ENCODE results near the gene PCDHB10. TPM values are rescaled to one million over a fixed set of nuclear protein-coding genes. Genes with fewer than 3 reads are reported as not detected.
A peak's percentile ranks its signal among the peaks of the same experiment; 100 is the strongest.
"Not testable (repeated sequence)": the region's sequence is repeated elsewhere in the genome, so short reads cannot be mapped to it uniquely, and the experiment has no call there.

The PCDHB10 gene
- total and polyA plus RNA-seq, 10 of the 15 experiments (the other 5 are each of a cell fraction or from before 2014, with no cell fraction given) = 0.01 to 0.06 TPM; not detected in 8

DNA sequence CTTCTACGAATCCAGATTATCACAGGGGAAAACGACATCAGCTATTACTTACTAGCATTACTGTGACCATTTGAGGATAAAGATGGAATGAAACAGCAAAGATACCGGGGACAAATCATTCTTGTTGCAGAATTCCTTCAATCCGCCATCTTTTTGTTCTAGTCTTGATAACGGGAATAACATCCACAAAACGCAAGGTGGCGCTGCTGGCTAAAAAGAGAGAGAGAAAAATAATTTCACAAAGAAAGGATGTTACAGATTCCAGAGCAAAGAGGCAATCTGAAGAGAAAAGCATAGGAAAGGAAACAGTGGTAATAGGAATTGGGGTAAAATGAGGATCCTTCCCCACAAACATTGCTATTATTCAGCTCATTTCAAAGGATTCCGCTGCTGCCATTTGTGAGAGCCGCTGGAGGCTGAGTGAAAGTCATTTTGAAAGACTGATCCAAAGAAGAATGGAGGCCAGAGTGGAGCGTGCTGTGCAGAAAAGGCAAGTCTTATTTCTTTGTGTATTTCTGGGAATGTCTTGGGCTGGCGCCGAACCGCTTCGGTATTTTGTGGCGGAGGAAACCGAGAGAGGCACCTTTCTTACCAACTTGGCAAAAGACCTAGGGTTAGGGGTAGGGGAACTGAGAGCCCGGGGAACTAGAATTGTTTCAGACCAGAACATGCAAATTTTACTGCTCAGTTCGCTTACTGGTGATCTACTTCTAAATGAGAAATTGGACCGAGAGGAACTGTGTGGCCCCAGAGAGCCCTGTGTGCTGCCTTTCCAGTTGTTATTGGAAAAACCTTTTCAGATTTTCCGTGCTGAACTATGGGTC lies 19.6 kb upstream of the PCDHB10 start, which contains the start of gene PCDHB7:
TSS of gene PCDHB7 (plus strand) at position 264 of the 824 bp plus-strand sequence. CDS start at position 456, 192 bp downstream.
- Histone ChIP-seq H3K79me2 (ENCODE audit: control insufficient read depth, insufficient read depth, low read length) (no peaks in the 10 kb centered on the region), H3K27me3 (replicated peaks in 1 of 2; ENCODE audit: control insufficient read depth in 2 of 2, insufficient read depth in 2 of 2, low read length in 1 of 2) (no peaks in the 10 kb centered on the region), H3K9me3 (replicated peaks; ENCODE audit: control insufficient read depth, insufficient read depth, low read length) (no peaks in the 10 kb centered on the region; the same call in 2 of the 3 replicates), H3K9ac (ENCODE audit: control insufficient read depth, insufficient read depth, low read length) (no peak within 1 kb of the TSS), H3K4me1 (ENCODE audit: control insufficient read depth, insufficient read depth, low read length) (no peaks in the 10 kb centered on the region), H2AFZ (ENCODE audit: control insufficient read depth, low read depth, low read length) (no peak within 1 kb of the TSS), H3K27ac (ENCODE audit: control insufficient read depth, insufficient read depth) (no peak within 1 kb of the TSS), H3K4me2 (ENCODE audit: control insufficient read depth, insufficient read depth) (no peak within 1 kb of the TSS), H4K20me1 (ENCODE audit: control insufficient read depth, insufficient read depth) (no peaks in the 10 kb centered on the region), H3K36me3 (ENCODE audit: control insufficient read depth in 2 of 2, insufficient read depth in 2 of 2, low read length in 1 of 2) (no peaks in the 10 kb centered on the region), H3K4me3 (no peak within 1 kb of the TSS)
- RAD21 ChIA-PET (ENCODE audit: unreplicated experiment) = no interaction called here
- POLR2A ChIA-PET = no interaction called here
- no peak for TF ChIP-seq IKZF1 (conservative IDR thresholded peaks at IDR 0.05)
- TF ChIP-seq, protein P1, sequence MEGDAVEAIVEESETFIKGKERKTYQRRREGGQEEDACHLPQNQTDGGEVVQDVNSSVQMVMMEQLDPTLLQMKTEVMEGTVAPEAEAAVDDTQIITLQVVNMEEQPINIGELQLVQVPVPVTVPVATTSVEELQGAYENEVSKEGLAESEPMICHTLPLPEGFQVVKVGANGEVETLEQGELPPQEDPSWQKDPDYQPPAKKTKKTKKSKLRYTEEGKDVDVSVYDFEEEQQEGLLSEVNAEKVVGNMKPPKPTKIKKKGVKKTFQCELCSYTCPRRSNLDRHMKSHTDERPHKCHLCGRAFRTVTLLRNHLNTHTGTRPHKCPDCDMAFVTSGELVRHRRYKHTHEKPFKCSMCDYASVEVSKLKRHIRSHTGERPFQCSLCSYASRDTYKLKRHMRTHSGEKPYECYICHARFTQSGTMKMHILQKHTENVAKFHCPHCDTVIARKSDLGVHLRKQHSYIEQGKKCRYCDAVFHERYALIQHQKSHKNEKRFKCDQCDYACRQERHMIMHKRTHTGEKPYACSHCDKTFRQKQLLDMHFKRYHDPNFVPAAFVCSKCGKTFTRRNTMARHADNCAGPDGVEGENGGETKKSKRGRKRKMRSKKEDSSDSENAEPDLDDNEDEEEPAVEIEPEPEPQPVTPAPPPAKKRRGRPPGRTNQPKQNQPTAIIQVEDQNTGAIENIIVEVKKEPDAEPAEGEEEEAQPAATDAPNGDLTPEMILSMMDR (IDR thresholded peaks at IDR 0.05 in 2 of 3, conservative IDR thresholded peaks at IDR 0.05 in 1 of 3; ENCODE audit: control insufficient read depth in 2 of 3, extremely low read depth in 1 of 3, insufficient read depth in 1 of 3, low read depth in 3 of 3, low read length in 3 of 3) = peak in 2 of 3 experiments; percentile 7 to 31; a peak in 1 of 6 replicates
- peak; percentile 35; the same call in 1 of the 2 replicates for TF ChIP-seq RAD21 (IDR thresholded peaks at IDR 0.05; ENCODE audit: insufficient read depth, low read depth, low read length)
- no peak for TF ChIP-seq DPF2 (IDR thresholded peaks at IDR 0.05)
- TF ChIP-seq EZH2 (IDR thresholded peaks at IDR 0.05; ENCODE audit: borderline replicate concordance, control insufficient read depth, low read depth, low read length) = no peak
- no peak for TF ChIP-seq CBX3 (IDR thresholded peaks at IDR 0.05; ENCODE audit: borderline replicate concordance, low read depth)
- TF ChIP-seq, protein P2, sequence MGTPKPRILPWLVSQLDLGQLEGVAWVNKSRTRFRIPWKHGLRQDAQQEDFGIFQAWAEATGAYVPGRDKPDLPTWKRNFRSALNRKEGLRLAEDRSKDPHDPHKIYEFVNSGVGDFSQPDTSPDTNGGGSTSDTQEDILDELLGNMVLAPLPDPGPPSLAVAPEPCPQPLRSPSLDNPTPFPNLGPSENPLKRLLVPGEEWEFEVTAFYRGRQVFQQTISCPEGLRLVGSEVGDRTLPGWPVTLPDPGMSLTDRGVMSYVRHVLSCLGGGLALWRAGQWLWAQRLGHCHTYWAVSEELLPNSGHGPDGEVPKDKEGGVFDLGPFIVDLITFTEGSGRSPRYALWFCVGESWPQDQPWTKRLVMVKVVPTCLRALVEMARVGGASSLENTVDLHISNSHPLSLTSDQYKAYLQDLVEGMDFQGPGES (IDR thresholded peaks at IDR 0.05) = no peak
- TF ChIP-seq CHD2 (IDR thresholded peaks at IDR 0.05; ENCODE audit: borderline replicate concordance, low read depth, low read length) = no peak
- in situ Hi-C loops (cut with MboI) = no loop called here
- ATAC-seq (no peak), DNase-seq (ENCODE audit: low read depth, low spot score) (no peak), FAIRE-seq (no peak)
- SMC1A ChIA-PET (ENCODE audit: uncharacterized antibody, unreplicated experiment) = no interaction called here
- BruUV-seq (replicated peaks) = no TSS peak
- CTCF ChIA-PET = no interaction called here
- 34% methylated on average over 20 of the region's 20 CpGs for WGBS (ENCODE audit: insufficient coverage, insufficient replicate concordance, low lambda C conversion rate, missing lambda C conversion rate)
- intact Hi-C loops (cut with micrococcal nuclease; ENCODE audit: unreplicated experiment) = no loop called here

DNA sequence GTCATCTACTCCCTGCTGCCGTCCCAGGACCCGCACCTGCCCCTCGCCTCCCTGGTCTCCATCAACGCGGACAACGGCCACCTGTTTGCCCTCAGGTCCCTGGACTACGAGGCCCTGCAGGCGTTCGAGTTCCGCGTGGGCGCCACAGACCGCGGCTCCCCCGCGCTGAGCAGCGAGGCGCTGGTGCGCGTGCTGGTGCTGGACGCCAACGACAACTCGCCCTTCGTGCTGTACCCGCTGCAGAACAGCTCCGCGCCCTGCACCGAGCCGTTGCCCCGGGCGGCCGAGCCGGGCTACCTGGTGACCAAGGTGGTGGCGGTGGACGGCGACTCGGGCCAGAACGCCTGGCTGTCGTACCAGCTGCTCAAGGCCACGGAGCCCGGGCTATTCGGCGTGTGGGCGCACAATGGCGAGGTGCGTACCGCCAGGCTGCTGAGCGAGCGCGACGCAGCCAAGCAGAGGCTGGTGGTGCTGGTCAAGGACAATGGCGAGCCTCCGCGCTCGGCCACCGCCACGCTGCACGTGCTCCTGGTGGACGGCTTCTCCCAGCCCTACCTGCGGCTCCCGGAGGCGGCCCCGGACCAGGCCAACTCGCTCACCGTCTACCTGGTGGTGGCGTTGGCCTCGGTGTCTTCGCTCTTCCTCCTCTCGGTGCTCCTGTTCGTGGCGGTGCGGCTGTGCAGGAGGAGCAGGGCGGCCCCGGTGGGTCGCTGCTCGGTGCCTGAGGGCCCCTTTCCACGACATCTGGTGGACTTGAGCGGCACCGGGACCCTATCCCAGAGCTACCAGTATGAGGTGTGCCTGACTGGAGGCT lies 17.7 kb upstream of the PCDHB10 start:
- POLR2A ChIA-PET; H3K4me3 ChIP-seq; H3K9me3 ChIP-seq (replicated peaks; ENCODE audit: control insufficient read depth, insufficient read depth, low read length); DNase-seq (ENCODE audit: low read depth, low spot score); H3K4me1 ChIP-seq (ENCODE audit: control insufficient read depth, insufficient read depth, low read length); SMC1A ChIA-PET (ENCODE audit: uncharacterized antibody, unreplicated experiment); H3K27me3 ChIP-seq (replicated peaks in 1 of 2; ENCODE audit: control insufficient read depth in 2 of 2, insufficient read depth in 2 of 2, low read length in 1 of 2); H2AFZ ChIP-seq (ENCODE audit: control insufficient read depth, low read depth, low read length); CTCF ChIA-PET; RAD21 ChIA-PET (ENCODE audit: unreplicated experiment); H3K79me2 ChIP-seq (ENCODE audit: control insufficient read depth, insufficient read depth, low read length); ATAC-seq; H3K36me3 ChIP-seq (ENCODE audit: control insufficient read depth in 2 of 2, insufficient read depth in 2 of 2, low read length in 1 of 2); intact Hi-C loops (cut with micrococcal nuclease; ENCODE audit: unreplicated experiment); H3K4me2 ChIP-seq (ENCODE audit: control insufficient read depth, insufficient read depth); FAIRE-seq; H4K20me1 ChIP-seq (ENCODE audit: control insufficient read depth, insufficient read depth); BruUV-seq (replicated peaks); H3K9ac ChIP-seq (ENCODE audit: control insufficient read depth, insufficient read depth, low read length); H3K27ac ChIP-seq (ENCODE audit: control insufficient read depth, insufficient read depth): not testable (repeated sequence)
- 80% methylated on average over 65 of the region's 79 CpGs for WGBS (ENCODE audit: insufficient coverage, insufficient replicate concordance, low lambda C conversion rate, missing lambda C conversion rate)
- in situ Hi-C loops (cut with MboI) = loop anchor here (5.0 kb wide), 1 partner anchor 38 kb away; the partner anchor contains the start of gene PCDHB13
